ENCODE data around the gene FBXO38.

FBXO38 gene

DNA sequence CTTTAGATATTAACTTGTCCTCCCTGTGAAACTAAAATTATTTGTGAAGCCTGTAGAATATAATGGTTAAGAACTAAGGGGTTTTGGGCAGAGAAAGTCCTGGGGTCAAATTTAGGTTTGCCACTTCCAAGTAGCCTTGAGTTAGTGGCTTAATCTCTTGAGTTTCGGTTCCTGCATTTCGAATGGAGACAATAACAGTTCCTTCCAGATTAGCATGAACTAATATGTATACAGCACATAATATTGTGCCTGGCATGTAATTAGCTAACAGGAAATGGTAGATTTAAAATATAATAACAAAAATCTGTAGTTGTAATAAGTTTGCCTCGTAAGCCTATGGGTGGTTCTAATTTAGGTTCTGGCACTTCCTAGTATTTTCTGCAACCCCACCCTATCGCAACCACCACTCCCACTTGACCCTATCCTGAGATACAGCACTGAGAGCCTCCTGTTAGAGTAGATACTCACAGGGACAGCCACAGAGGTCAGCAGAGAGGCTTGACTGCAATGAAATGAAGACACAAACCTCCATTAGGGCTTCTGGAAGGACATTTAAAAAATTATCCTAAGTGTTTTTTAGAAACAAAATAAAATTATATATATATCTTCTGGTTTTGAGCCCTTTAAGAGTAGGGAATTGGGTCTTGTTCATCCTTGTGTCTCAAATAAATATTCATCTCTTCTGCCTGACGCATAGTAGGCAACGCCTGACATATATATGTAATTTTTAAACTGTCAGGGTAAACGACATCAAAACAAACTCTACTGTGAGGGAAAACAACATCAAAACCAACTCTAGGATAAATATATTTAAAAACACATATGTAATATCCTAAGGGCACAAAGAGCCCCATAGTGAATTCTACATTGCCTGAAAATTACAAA is 39.9 kb upstream of the FBXO38 start:
- no peak overlapping the region for H3K4me3 ChIP-seq (replicated peaks; ENCODE audit: low read depth, low read length)
- TF ChIP-seq CTCF (IDR thresholded peaks at IDR 0.05; ENCODE audit: low read length, missing control alignments): no peak
- DNase-seq (ENCODE audit: low read depth): no peak

DNA sequence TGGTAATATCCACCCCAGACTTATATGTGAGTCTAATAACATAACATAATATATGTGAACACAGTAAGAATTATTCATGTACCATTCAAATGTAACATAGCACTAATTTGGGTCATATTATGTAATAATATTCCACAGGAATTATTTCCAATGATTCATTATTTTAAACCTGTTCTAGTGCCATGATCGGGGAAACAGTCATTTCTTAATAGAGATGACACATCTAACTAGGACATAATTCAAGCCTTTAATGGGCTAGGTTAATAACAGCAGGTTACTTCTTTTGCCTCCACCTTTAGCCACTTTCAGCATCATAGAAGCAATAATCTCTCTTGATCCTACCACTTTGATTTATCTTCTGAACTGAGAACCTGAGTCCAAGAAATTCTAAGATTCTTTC is 36.1 kb upstream of the FBXO38 start:
- TF ChIP-seq CTCF (IDR thresholded peaks at IDR 0.05; ENCODE audit: low read length, missing control alignments): no peak
- H3K4me3 ChIP-seq (replicated peaks; ENCODE audit: low read depth, low read length): no peak overlapping the region
- DNase-seq (ENCODE audit: low read depth): no peak

DNA sequence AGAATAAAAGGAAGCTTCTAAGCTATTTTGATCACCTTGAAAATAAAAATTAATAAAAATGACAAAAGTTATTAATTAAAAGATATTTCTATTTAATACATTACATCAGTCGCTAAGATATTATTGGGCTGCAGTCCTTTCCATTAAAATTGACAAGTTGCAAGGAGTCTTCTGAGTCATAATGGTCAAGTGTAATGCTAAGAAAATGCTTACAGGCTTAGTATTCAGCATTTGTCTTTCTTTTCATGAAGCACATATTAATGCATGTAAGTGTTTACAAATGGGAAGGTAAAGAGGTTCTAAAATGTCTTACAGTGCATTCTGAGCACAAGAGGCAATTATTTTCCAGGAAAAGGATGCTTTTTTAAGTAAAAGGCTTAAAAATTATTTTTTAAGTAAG is 31.1 kb upstream of the FBXO38 start:
- DNase-seq (ENCODE audit: low read depth): no peak
- no peak for TF ChIP-seq CTCF (IDR thresholded peaks at IDR 0.05; ENCODE audit: low read length, missing control alignments)
- no peak overlapping the region for H3K4me3 ChIP-seq (replicated peaks; ENCODE audit: low read depth, low read length)

- TF ChIP-seq CTCF (IDR thresholded peaks at IDR 0.05; ENCODE audit: low read length, missing control alignments): no peak
These were observed 30.1 kb upstream of the FBXO38 start for GRCh38 chr5:148353634-148354033.

GRCh38 chr5:148364343-148364742 is 19.4 kb upstream of the FBXO38 start:
- no peak for DNase-seq (ENCODE audit: low read depth)
- TF ChIP-seq CTCF (IDR thresholded peaks at IDR 0.05; ENCODE audit: low read length, missing control alignments): no peak
- no peak overlapping the region for H3K4me3 ChIP-seq (replicated peaks; ENCODE audit: low read depth, low read length)

More at GRCh38 chr5:148353634-148354033, 30.1 kb upstream of the FBXO38 start:
- no peak for DNase-seq (ENCODE audit: low read depth)
- no peak overlapping the region for H3K4me3 ChIP-seq (replicated peaks; ENCODE audit: low read depth, low read length)

GRCh38 chr5:148368299-148368698 is 15.5 kb upstream of the FBXO38 start:
- H3K4me3 ChIP-seq (replicated peaks; ENCODE audit: low read depth, low read length): no peak overlapping the region
- no peak for DNase-seq (ENCODE audit: low read depth)
- TF ChIP-seq CTCF (IDR thresholded peaks at IDR 0.05; ENCODE audit: low read length, missing control alignments): no peak
